Measurements from ENCODE around the gene BUB1B.

BUB1B gene

DNA sequence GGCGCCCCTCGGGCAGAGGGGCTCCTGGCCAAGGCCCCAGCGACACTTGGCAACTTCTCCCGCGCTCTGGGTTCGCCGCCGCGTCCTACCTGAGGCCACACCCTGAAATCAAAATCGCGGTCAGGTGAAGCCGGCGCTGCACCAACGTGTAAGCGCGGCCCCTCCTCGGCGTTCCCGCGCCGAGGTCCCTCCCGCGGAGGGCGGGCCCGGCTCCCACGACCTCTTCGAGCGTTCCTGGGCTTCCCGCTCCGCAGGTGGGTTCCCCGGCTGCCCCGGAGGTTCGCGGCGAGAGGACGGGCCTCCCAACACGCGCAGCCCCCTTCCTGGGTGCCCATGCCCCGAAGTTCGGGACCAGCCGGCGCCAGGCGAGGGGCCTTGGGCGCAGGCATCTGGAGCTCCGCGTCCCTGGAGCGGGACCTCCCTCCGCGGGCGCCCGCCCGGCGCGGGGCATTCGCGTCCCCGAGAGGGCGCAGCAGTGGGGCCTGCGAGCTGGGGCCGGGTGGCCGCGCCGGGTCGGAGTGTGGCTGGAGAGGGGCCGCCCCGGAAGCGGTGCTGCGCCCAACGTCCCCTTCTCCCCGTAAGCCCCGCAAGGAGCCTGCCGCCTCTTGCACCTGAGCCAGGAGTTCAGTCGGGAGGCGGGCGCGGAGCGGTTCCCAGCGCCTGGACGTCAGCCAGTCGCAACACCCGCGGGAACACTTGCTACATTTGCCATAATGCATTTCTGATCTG is 91.7 kb downstream of the BUB1B start:
- no peak for DNase-seq (ENCODE audit: low read depth in 2 of 2, low spot score in 1 of 2)

DNA sequence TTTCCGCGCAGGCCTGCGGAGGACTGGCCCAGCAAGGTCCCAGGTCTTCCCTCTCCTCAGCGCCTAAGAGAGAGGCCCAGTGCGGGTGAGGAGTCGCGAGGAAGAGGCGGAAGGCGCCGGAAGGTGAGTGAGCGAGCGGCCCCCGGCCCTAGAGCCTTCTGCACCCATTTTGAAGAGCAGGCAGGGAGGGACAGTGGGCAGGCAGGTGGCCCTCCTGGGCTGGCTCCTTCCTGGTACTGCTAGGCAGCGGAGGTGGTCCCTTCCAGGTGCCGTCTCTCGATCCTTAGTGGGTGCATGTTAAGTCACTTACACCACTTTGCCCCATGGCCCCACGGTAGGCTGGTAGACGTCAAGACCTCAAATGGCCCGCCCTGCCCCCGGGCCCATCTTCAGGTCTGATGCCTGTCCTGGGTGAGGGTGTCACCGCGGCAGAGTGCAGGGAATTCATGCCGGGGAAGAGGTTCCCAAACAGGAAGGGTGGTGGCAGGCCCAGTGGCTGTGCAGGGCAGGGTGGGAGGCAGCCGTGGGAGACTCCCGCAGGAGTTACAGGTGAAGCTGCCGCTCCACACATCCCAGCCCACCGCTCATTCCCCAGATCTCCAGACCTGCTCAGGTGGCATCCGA is 92.4 kb downstream of the BUB1B start:
- DNase-seq (ENCODE audit: low read depth in 2 of 2, low spot score in 1 of 2), result no peak

DNA sequence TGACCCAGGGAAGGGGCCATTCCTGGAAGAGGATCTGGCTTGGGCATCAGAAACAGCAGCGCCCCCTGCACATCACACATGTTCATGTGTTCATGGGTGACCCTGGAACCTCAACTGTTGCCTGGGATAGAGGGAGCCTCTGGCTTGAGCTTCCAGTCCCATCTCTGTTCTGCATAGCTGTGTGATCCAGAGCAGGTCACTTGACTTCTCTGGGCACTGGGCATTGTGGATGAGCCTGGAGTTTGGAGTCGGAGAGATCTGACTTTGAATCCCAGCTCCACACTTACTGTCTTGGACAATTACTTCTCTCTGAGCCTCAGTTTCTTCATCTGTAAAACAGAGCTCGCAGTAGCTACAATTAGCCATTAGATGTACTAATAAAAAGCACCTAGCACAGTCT is 93.6 kb downstream of the BUB1B start:
- DNase-seq (ENCODE audit: low read depth in 2 of 2, low spot score in 1 of 2), result no peak

DNA sequence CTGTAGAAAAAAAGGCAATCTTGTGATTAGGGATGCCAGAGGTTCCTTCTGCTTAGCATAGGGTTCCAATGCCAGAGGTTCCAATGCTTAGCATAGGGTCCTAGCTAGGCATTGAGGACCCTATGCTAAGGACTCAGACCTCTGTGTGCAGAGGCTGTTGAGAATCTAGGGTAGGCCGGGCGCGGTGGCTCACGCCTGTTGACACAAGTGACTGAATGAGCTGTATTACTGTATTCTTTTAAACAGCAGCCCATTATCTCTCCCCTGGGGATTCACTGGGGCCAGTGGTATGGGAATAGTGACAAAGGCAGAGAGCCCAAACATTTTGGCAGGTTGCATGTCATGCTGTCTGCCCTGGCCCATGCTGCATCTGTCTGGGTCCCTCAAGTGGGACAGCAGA is 94.2 kb downstream of the BUB1B start:
- no peak for DNase-seq (ENCODE audit: low read depth in 2 of 2, low spot score in 1 of 2)

DNA sequence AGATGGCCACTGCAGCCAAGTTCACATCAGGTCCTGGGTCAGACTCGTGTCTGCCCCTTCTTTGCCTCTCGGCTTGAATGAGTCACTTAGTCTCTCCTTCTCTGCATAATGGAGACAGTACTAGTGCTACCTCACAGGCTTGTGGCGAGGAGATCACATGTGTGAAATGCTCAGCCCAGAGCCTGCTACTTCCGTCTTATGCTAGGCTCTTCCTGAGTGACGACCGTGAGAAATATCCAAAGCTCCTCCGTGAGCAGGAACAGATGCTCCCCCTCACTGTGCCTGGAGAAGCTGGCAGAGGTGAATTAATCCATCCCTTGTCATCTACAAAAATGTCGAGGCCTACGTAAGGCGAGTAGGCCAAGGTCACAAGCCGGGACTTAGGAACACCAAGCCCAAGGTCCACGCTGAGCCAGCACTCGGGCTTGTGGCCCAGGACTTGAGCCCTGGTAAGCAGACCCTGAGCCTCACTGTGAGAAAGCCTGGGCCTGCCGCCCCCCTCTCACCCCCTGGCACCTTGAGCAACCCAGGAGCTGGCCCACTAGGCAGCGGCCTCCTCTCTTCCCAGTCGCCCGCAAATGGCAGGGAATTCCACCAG is 95.9 kb downstream of the BUB1B start:
- DNase-seq (ENCODE audit: low read depth in 2 of 2, low spot score in 1 of 2), result no peak

DNA sequence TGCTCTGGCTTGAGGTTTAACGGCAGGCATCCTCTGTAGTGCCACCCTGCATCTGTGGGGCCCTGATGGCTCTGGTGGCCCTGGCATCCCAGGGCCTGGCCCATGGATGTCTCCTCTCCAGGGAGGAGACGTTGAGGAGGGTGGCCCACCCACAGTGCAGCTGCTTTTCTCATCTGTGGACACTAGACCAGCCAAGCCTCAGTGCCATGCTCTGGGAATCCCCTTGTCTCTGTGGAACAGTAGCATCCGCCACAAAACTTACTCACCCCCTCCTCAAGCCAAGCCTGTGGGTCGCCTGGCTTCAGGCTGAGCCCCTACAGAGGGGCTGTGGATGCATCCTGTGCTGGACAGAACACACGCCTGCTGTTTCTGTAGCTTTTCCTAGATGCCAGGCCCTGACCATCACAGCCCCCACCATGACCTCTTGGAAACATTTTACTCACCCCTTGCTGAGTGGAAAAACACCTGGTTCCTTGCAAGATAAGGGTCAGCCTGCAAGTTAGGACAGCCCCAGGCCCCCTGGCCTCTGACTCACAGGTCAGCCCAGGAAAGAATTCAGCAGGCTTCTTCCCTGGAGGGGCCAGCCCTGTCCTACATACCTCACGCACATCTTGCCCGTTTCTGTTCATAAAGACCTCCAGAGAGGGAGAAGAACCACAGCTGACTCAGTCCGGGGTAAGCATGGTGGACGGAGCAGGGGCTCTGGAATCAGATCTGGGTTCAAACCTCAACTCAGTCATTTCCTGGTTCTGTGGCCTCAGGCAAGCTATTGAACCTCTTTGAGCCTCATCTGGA is 97.0 kb downstream of the BUB1B start:
- no peak for DNase-seq (ENCODE audit: low read depth in 2 of 2, low spot score in 1 of 2)

DNA sequence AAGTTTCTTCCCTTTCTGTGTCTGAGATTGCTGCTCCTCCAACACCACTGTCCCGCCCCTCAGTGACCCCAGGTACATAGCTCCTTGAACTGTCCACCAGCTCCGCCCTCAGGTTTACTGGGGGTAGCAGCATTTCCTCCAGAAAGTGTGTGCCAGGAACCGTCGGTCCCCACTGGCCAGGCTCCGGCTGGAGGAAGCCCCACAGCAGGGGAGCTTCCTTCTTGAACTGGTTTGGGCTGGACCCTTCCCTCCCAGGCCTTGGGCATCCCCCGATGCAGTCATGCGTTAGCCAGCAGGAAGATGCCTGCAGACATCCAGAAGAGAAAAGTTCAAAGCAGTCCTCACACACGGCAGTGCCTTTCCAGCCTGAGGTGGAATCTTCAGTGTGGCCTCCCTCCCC is 97.7 kb downstream of the BUB1B start:
- no peak for DNase-seq (ENCODE audit: low read depth in 2 of 2, low spot score in 1 of 2)

DNA sequence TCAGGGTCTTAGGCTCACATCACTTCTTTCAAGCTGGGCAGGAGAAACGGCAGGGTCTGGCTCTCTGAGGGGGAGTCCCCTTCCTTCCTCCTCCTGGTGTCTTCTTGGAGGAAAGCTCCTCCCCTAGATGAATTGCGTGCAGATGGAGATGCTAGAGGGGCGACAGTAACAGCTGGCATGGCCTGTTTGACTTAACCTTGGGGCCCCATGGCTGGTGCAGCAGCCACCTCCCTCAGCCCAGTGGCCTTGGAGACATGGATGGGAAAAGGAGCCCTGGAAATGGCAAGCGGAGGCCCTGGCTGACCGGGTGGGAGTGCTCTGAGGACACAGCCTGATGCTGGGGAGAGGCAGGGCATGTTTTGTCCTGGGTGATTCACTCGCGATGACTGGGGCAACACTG is 98.2 kb downstream of the BUB1B start:
- DNase-seq (ENCODE audit: low read depth in 2 of 2, low spot score in 1 of 2), result no peak

DNA sequence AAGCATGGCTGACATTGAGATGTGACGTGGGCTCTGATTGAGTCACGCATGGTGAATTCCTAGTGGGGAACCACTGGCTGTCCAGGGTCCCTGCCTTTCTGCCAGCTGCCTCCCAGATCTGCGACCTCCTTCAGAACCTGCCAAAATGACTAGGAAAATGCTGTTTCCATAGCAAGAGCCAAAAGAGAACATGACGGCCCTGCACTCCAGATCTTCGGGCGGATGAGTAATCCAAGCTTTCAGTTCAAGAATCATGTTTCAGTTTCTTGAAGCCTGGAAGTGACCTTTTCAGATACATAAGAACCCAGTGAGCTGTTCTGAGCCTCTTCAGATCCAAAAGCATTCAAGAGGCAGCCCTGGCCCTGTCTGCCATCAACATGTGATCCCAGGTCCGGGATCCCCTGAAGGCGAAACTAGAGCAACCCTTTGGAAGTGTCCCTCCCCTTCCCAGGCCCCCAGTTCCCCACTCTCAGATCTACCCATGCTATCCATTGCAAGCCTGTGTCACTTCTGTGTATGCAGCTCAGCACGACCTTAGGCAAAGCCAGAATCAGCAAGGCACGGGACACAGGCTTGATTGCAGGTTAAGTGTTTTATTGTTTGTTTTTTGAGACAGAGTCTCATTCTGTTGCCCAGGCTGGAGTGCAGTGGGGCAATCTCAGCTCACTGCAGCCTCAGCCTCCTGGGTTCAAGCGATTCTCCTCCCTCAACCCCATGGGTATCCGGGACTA is 102.3 kb downstream of the BUB1B start:
- no peak for DNase-seq (ENCODE audit: low read depth in 2 of 2, low spot score in 1 of 2)

DNA sequence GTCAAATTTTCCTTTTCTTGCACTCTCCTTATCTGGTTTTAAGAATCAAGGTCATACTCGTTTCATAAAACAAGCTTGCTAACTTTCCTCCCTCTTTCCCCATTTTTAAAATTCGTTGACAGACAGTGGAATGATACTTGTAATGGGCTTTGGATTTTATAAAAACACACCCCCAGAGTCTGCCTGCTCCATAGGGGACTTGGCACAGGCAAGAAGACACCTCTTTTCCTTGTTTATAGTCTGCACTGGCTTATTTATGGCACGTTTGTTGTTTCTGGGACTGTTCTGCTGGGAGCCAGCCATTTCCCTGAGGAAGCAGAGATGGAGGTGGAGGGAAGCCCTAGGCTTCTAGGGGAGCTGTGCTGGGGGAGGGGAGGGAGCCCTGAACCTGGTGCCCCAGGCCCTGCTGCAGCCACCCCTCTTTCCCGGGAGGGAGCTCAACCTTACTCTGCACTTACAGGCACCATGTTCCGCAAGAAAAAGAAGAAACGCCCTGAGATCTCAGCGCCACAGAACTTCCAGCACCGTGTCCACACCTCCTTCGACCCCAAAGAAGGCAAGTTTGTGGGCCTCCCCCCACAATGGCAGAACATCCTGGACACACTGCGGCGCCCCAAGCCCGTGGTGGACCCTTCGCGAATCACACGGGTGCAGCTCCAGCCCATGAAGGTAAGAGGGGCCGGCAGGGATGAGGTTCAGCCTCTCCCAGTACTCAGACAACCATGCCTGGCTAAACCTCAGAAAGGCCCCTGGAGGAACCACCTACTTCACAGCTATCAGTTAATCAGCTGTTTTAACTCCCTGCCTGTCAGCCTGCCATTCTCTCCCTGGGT is 103.7 kb downstream of the BUB1B start:
- no peak for DNase-seq (ENCODE audit: low read depth in 2 of 2, low spot score in 1 of 2)

DNA sequence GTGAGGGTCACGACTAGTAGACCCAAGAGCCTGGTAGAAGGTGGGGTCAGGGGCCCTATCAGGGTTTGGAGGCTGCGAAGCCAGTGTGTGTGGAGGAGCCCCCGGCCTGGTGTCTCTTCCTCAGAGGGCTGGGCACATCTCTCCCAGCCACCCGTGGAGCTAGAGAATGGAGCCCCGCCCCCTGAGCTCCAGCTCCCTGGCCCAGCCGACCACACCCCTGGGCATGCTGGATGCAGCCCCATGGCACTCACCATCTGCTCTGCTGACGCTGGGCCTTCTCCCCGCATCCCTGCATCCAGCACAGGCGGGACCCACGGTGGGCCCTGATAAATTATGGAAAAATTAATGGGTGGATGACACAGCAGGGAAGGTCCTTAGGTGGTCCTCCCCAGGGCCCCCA is 104.5 kb downstream of the BUB1B start:
- DNase-seq (ENCODE audit: low read depth in 2 of 2, low spot score in 1 of 2), result no peak

DNA sequence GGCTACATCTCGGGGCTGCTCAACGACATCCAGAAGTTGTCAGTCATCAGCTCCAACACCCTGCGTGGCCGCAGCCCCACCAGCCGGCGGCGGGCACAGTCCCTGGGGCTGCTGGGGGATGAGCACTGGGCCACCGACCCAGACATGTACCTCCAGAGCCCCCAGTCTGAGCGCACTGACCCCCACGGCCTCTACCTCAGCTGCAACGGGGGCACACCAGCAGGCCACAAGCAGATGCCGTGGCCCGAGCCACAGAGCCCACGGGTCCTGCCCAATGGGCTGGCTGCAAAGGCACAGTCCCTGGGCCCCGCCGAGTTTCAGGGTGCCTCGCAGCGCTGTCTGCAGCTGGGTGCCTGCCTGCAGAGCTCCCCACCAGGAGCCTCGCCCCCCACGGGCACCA is 105.0 kb downstream of the BUB1B start:
- no peak for DNase-seq (ENCODE audit: low read depth in 2 of 2, low spot score in 1 of 2)

DNA sequence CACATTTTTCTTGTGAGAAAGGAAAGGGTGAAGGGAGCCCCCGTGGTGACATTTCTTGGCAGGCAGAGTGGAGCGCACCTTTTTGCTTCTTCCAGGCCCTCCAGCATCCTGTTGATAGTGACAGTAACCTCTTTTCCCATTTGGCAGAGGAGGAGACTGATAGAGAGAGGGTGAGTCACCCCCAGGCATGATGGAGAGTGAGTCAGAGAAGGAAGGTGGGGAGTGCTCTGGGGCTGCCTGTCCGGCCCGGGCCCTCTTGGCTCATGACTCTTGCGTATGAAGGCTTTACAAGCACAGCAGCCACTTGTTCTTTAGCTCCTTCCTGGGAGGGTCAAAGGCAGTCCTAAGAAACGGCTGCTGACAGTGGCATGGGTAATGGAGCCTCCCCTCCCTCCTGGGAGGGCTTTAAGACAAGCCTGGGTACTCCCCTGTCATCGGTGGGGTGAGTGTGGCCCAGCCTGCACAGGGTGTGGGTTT is 106.0 kb downstream of the BUB1B start:
- DNase-seq (ENCODE audit: low read depth in 2 of 2, low spot score in 1 of 2), result no peak

DNA sequence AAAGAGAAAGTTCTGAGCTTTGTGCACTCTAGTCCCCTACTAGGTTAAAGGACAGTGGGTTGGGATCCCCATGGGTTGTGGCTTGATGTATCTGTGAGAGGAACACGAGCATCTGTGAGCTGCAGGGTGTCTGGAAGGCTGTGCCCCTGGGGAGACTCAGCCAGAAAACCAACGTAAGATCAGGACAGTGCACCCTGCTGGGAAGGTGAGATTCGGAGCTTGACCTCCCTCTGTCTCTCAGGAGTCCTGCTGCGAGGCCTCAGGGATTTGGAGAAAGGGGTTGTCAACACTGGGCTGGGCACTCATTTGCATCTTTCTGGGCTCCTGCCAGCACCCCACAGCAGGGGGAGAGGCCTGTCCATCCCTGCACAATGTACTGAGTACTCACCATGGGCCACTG is 106.8 kb downstream of the BUB1B start:
- DNase-seq (ENCODE audit: low read depth in 2 of 2, low spot score in 1 of 2), result no peak

DNA sequence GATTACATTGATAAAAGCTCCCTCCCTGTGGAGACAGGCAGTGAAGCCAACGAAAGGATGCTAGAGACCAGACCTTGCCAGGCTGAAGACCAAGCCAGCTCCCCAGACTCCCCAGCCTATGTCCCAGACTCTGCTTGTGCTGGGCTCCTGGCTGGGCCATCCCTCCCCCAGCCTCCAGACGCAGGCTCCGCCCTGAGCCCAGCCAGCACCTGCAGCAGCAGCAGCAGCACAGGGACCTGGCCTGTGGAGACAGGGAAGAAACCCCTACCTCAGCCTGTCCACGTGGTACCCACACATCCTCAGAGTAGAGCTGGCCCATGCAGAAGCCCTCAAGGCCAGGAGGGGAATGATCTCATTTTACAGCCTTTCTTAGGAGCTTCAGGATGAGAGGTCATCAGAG is 108.7 kb downstream of the BUB1B start:
- no peak for DNase-seq (ENCODE audit: low read depth in 2 of 2, low spot score in 1 of 2)

DNA sequence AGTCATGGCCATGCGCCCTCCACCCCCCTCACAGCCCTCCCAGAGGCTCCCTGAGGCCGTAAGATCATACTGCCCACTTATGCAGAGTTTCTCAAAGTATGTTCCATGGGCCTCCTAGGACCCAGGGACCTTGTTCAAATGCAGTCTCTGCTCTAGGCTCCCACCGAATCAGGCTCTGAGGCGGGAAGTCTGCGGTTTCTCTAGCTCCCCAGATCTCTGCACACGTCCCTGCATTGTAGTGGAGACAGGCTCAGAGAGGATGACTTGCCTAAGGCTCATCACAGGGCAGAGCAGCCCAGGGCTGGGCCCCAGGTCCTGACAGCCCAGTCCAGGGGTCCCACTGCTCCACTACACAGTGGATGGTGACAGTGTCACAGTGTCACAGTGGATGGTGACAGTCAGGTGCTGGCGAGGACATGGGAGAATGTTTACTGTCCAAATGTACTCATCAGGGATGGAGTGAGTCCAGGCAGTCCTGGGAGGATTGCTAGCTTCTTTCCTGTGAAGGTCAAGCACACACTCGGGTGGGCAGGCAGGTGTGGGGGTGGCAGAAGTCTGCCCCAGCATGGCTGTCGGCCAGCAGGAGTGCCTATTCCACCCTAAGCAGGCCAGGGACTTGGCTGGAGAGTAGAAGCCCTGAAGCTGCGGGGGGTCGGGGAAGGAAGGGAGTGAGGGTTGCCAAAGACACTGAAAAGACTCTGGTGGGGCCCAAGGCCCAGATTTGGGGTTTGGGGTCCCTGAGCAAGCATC is 109.6 kb downstream of the BUB1B start:
- DNase-seq (ENCODE audit: low read depth in 2 of 2, low spot score in 1 of 2), result no peak
